Uterus (tissue), 2 donors: ENCODE measurements around the gene TRIM14.

Source experiments
- CTCF ChIP-seq, 4 experiments: fragments of 200-600 bp in 2 of 4; fragments of 450-650 bp in 2 of 4; sonication (generic) in 2 of 4; IDR thresholded peaks; one replicate each; pipeline ENCODE4 v1.5.1; 2016 to 2019; ENCODE audit warnings: antibody characterized with exemption in 4 of 4, mild to moderate bottlenecking in 2 of 4, moderate library complexity in 1 of 4
- POLR2A ChIP-seq, 2 donors: fragments of 450-650 bp; IDR thresholded peaks; one replicate each; pipeline ENCODE4 v1.6.1; 2016; ENCODE audit warnings: antibody characterized with exemption in 2 of 2, mild to moderate bottlenecking in 1 of 2, moderate library complexity in 1 of 2

- no peak for TF ChIP-seq POLR2A (IDR thresholded peaks at IDR 0.05)
- no peak for TF ChIP-seq CTCF (IDR thresholded peaks at IDR 0.05)
Measured at GRCh38 chr9:98150721-98151120, 31.7 kb upstream of the TRIM14 start.
